Astrocyte of the cerebellum (primary cell): ENCODE results near the gene CCSAP.

Experiments
- DNase-seq: peaks from one replicate; pipeline ENCODE4 v3.0.0-alpha.2; 2011; ENCODE audit warnings: low read depth
- H3K4me3 ChIP-seq: 2 replicates; pipeline ENCODE4 v1.5.1; 2011; ENCODE audit warnings: mild to moderate bottlenecking, low read depth, low read length, moderate library complexity
- CTCF ChIP-seq: IDR thresholded peaks from 2 replicates; pipeline ENCODE4 v1.5.1; 2012; ENCODE audit warnings: low read length, low read depth, moderate library complexity, mild to moderate bottlenecking; ENCODE audit errors: missing control alignments
- in situ Hi-C: cut with HindIII; loops from 2 replicates; pipeline ENCODE4 v1.10.0; 2017; ENCODE audit warnings: low sequenced_read_pairs

Gene CCSAP

GRCh38 chr1:229303855-229304254, 39.0 kb downstream of the CCSAP start:
- no peak overlapping the region for H3K4me3 ChIP-seq
- no peak for TF ChIP-seq CTCF
- in situ Hi-C loops = no loop called here
- no peak for DNase-seq

GRCh38 chr1:229302740-229303139, 40.1 kb downstream of the CCSAP start:
- no peak for DNase-seq
- TF ChIP-seq CTCF = no peak
- in situ Hi-C loops = no loop called here
- no peak overlapping the region for H3K4me3 ChIP-seq

- no peak overlapping the region for H3K4me3 ChIP-seq
- no peak for TF ChIP-seq CTCF
- in situ Hi-C loops = no loop called here
- DNase-seq = no peak
Measured at GRCh38 chr1:229300099-229300757, 42.6 kb downstream of the CCSAP start.

GRCh38 chr1:229298887-229299503, 43.9 kb downstream of the CCSAP start:
- in situ Hi-C loops = no loop called here
- H3K4me3 ChIP-seq = no peak overlapping the region
- no peak for DNase-seq
- TF ChIP-seq CTCF = no peak

GRCh38 chr1:229298420-229298819, 44.4 kb downstream of the CCSAP start:
- H3K4me3 ChIP-seq = no peak overlapping the region
- in situ Hi-C loops = no loop called here
- no peak for TF ChIP-seq CTCF
- no peak for DNase-seq

GRCh38 chr1:229297746-229298145, 45.1 kb downstream of the CCSAP start:
- in situ Hi-C loops = no loop called here
- TF ChIP-seq CTCF = no peak
- no peak overlapping the region for H3K4me3 ChIP-seq
- DNase-seq = no peak
